Activated CD4-positive, alpha-beta T cell treated with anti-CD3 and anti-CD28 coated beads, Interleukin-2, amount 10 ng/mL, durations not matched to agents 7 days and 5 days (primary cell): ENCODE results near the gene SLC25A24. TPM values are rescaled to one million over a fixed set of nuclear protein-coding genes. Genes with fewer than 3 reads are reported as not detected.
"Not testable (repeated sequence)": the region's sequence is repeated elsewhere in the genome, so short reads cannot be mapped to it uniquely, and the experiment has no call there.

Source experiments
- CTCF ChIA-PET: fragments of 350-600 bp; sonication (Branson Sonifier 250); formaldehyde crosslinking; loops from one replicate; lab custom pipeline; 2021; ENCODE audit warnings: antibody characterized with exemption; lab: Charles Lee
- POLR2A ChIA-PET: fragments of 350-600 bp; sonication (Branson Sonifier 250); formaldehyde crosslinking; loops from one replicate; lab custom pipeline; 2021; ENCODE audit warnings: antibody characterized with exemption; lab: Charles Lee
- DNase-seq: peaks from one replicate; pipeline ENCODE4 v3.0.0-alpha.2; 2020
- H3K27ac Mint-ChIP-seq: one replicate; pipeline ENCODE4 v1.8.0; 2021; ENCODE audit warnings: mild to moderate bottlenecking, moderate library complexity, mixed read lengths
- H3K27me3 Mint-ChIP-seq: one replicate; pipeline ENCODE4 v1.8.0; 2021; ENCODE audit warnings: mixed read lengths
- H3K36me3 Mint-ChIP-seq: one replicate; pipeline ENCODE4 v1.8.0; 2021; ENCODE audit warnings: low read depth, mixed read lengths
- H3K4me1 Mint-ChIP-seq: one replicate; pipeline ENCODE4 v1.8.0; 2021; ENCODE audit warnings: mixed read lengths
- H3K4me3 Mint-ChIP-seq: one replicate; pipeline ENCODE4 v1.8.0; 2021; ENCODE audit warnings: mild to moderate bottlenecking, moderate library complexity, mixed read lengths
- H3K9me3 Mint-ChIP-seq: one replicate; pipeline ENCODE4 v1.8.0; 2021; ENCODE audit warnings: mixed read lengths
- total RNA-seq, 2 experiments: library from RNA; stranded (reverse); gene quantifications; one replicate each; pipeline ENCODE4 v1.2.3, GENCODE V29; 2021

The SLC25A24 gene
- total RNA-seq = 10 to 100 TPM; 30.5 to 32.1 TPM

DNA sequence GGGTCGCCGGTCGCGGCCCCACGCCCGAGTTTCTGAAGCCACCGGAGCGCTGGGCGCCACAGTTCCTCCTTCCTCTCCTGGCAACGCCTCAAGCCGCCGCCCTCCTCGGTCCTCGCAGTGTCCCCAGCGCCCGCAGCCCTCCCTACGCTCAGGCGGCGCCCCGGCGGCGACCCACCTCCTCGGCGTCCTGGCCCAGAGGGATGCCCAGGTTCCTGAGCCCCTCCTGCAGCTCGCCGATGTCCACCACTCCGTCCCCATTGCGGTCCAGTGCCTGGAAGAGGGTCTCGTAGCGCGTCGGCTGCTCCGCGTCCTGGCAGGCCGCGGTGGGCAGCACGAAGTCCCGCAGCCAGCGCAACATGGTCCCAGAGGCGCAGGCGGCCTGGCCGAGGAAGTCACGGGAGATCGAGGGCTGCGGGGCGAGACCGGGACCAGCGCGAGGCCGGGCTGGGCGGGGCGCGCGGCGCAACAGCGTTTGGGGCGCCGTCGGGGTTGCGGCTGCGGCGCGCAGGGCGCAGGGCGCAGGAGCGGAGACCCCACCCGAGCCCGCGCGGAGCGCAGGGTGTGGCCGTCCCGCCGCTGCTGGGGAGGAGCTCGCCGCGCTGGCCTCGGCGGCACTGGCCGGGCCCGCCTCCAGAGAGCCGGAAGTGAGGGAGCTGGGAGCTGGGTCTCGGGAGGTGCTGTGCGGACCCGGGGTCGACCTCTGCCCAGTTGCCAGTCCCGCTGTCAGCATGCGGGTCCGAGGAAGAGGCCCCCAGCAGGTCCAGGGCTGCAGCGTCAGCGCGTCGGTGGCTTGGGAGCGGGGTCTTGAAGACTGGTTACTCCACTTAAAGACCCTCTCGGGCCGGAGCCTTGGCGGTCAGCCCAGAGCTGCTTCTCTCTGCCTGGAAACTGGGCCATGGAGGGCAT, at the start of gene SLC25A24:
Gene SLC25A24 (minus strand): TSS at position 563 of the 906 bp plus-strand sequence. CDS start 205 bp downstream, at position 358.
- peak within 1 kb of the TSS; percentile 87 for H3K4me3 Mint-ChIP-seq
- H3K27me3 Mint-ChIP-seq = peaks cover 18% of the 10 kb centered on the region
- H3K27ac Mint-ChIP-seq = peak within 1 kb of the TSS; percentile 92
- POLR2A ChIA-PET = interaction anchor here (0.6 kb wide), 1 partner anchor 9 kb away, joined by 3 read pairs; no protein-coding TSS in a partner anchor
- peaks cover 41% of the 10 kb centered on the region for H3K36me3 Mint-ChIP-seq
- peak; percentile 83 for DNase-seq
- H3K4me1 Mint-ChIP-seq = peaks cover 40% of the 10 kb centered on the region
- H3K9me3 Mint-ChIP-seq = peaks cover 2% of the 10 kb centered on the region
- CTCF ChIA-PET = interaction anchor here (1.2 to 1.7 kb wide), 3 partner anchors 74 to 360 kb away, joined by 3 to 6 read pairs (median 3); partner anchors contain the start of gene EEIG2

DNA sequence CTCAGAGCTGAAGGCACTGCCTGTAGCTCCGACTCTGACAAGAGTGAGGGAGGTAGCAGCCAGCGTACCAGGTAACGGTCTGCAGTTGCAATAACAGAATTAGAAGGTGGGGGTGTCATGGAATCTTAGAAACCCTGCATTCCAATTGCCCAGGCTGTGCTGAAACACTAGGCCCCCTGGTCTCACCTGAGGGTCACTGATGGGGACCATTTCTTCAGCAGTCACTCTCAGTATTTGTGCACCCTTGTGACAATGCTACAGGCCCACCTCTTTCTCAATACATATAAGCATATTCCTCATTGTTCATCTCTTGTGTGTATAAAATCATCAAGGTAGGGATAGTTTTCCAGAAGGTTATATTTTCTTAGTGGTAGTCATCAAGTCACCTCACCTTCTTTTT, 43.8 kb upstream of the SLC25A24 start, which contains the start of gene NBPF4:
Gene NBPF4 (minus strand): TSS at position 101 of the 400 bp plus-strand sequence. CDS start 315 bp downstream, outside the sequence.
- CTCF ChIA-PET, H3K27me3 Mint-ChIP-seq, H3K4me3 Mint-ChIP-seq, H3K4me1 Mint-ChIP-seq, H3K9me3 Mint-ChIP-seq, H3K36me3 Mint-ChIP-seq, POLR2A ChIA-PET, H3K27ac Mint-ChIP-seq, DNase-seq: not testable (repeated sequence)

DNA sequence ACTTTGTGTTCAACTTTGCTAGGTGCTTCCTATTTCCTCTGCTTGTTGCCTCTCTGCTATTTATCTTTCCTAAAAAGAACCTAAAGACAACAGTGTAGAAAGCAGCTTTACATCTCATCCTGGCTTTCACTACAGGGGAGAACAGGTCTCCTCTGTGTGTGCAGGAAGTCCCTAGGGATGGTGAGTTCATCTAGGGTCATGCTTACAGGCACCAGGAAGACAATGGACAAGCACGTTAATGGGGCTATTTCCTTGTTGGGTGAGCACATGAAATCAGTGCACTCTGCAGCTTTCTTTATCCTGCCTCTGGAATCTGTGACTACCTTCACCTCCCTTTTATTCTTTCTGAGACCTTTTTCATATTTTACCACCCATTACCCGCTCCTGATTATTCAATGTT, 39.3 kb upstream of the SLC25A24 start:
- POLR2A ChIA-PET, H3K27me3 Mint-ChIP-seq, H3K4me1 Mint-ChIP-seq, CTCF ChIA-PET, H3K36me3 Mint-ChIP-seq, H3K27ac Mint-ChIP-seq, DNase-seq, H3K4me3 Mint-ChIP-seq, H3K9me3 Mint-ChIP-seq: not testable (repeated sequence)

DNA sequence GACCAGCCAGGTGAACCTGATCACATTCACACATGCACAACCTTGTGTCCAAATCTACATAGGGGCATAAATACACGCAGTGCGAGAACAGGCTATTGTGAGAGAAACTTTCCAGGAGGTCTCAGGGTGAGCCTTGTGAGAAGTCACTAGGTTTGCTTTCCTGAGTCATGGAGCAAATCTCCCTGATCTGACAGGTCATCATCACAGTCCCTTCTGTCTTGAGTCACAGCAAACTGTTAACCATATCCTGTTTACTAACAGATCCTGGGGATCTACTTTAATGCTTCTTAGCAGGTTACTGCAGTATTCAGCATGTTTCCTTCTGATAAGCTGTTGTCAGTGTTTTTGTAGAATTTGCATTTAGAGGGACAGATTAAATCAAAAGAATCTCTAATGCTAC, 35.2 kb upstream of the SLC25A24 start:
- H3K36me3 Mint-ChIP-seq, H3K4me1 Mint-ChIP-seq: not testable (repeated sequence)

DNA sequence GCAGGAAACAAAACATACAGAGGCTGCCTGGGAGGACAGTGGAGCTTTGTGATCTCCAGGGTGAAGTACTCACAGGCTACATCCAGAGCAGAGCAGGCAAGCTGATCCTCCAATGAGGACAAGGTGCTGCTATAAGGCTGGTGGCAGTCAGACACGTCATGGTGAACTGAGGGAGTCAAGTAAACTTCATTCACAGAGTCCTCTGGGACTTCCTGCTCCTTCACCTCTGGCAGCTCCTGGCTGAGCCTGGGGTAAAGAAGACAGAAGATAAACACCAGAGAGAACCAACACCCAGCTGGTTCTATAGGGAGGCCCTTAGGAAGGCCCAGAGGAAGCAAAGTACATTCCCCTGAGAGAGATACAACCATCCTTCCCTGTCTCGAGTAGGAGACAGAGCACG, 32.0 kb upstream of the SLC25A24 start:
- H3K9me3 Mint-ChIP-seq, POLR2A ChIA-PET, DNase-seq, H3K36me3 Mint-ChIP-seq, H3K4me1 Mint-ChIP-seq, CTCF ChIA-PET, H3K27ac Mint-ChIP-seq, H3K27me3 Mint-ChIP-seq, H3K4me3 Mint-ChIP-seq: not testable (repeated sequence)

More for the DNA sequence above, 35.2 kb upstream of the SLC25A24 start:
- POLR2A ChIA-PET, H3K9me3 Mint-ChIP-seq, H3K4me3 Mint-ChIP-seq, H3K27ac Mint-ChIP-seq, H3K27me3 Mint-ChIP-seq, CTCF ChIA-PET, DNase-seq: not testable (repeated sequence)

DNA sequence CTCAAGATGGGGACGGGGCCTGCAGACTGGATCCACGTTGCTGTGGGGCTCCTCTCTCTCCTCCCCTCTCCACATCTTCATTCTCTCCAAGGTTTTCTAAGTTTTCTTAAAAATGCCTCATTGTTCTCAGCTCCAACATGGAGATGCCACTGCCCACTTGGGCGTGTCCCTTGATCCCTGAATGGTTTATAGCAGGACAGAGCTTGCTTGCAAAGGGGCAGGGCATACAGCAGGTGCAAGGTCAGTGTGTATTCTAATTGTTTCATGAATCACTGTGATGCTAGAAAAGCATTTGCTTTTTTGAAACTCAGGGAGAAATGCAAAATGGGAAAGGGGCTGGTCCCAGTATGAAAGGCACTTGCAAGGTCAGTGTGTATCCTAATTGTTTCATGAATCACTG, 29.8 kb upstream of the SLC25A24 start:
- H3K27me3 Mint-ChIP-seq, H3K36me3 Mint-ChIP-seq, DNase-seq, H3K4me3 Mint-ChIP-seq, H3K27ac Mint-ChIP-seq, CTCF ChIA-PET, H3K9me3 Mint-ChIP-seq, POLR2A ChIA-PET, H3K4me1 Mint-ChIP-seq: not testable (repeated sequence)

DNA sequence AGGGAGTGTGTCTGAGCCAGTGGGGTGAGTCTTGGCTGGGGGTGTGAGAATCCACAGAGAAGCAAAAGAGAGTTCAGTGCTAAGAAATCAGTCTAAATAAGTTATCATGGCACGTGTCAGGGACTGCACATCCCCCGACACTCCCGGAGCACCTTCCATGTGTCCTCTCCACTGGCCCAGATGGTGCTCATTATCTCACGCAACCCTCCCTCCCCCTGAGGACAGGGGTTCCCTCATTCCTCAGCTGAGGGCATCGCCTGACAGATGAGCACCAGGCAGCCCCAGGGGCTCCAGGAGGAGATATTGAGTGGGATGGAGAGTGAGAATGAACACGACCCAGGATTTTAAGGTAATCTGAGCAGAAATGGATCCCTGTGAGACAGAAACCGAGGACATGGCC, 27.6 kb upstream of the SLC25A24 start:
- DNase-seq, H3K4me1 Mint-ChIP-seq, CTCF ChIA-PET, H3K9me3 Mint-ChIP-seq, H3K27me3 Mint-ChIP-seq, POLR2A ChIA-PET, H3K27ac Mint-ChIP-seq, H3K4me3 Mint-ChIP-seq, H3K36me3 Mint-ChIP-seq: not testable (repeated sequence)

DNA sequence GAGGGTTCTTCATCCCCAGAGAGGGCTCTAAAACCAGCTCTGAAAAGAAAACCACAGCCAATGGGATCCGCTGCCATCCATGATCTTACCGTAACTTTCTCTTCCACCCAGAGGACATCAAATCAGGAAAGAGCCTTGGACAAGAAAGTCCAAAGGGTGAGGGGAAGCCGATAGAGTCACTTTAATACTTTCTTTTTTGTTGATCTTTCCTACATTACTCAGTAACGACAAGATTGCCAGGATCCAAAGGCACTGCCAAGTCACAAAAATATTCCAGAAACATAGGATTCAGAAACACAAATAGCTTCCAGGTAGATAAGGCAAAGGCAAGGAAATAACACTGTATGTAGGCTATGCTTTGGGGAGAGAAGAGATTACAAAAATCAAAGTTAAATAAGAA, 26.7 kb upstream of the SLC25A24 start:
- H3K4me1 Mint-ChIP-seq, H3K36me3 Mint-ChIP-seq, H3K27ac Mint-ChIP-seq, POLR2A ChIA-PET, H3K27me3 Mint-ChIP-seq, CTCF ChIA-PET, H3K4me3 Mint-ChIP-seq, DNase-seq, H3K9me3 Mint-ChIP-seq: not testable (repeated sequence)

DNA sequence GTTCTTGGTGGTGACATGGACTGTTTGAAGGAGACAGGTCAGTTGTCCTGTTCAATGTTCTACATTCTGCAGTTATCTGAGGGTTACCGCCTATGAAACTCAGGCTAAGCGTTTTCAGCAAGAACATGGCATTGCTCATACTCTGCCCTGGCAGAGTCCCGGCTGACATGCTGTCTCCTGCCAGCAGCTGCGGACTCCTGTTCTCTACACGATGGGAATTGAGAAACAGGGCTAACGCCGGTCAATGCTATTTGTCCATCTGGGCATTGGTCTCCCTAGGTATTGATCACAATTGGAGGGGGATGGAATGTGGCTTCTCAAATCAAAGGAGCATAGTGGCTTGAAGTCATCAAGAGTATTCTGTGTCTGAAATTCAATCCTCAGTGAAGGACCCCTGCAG, 23.1 kb upstream of the SLC25A24 start:
- H3K36me3 Mint-ChIP-seq, H3K9me3 Mint-ChIP-seq, H3K4me1 Mint-ChIP-seq, DNase-seq, POLR2A ChIA-PET, CTCF ChIA-PET, H3K4me3 Mint-ChIP-seq, H3K27me3 Mint-ChIP-seq, H3K27ac Mint-ChIP-seq: not testable (repeated sequence)

DNA sequence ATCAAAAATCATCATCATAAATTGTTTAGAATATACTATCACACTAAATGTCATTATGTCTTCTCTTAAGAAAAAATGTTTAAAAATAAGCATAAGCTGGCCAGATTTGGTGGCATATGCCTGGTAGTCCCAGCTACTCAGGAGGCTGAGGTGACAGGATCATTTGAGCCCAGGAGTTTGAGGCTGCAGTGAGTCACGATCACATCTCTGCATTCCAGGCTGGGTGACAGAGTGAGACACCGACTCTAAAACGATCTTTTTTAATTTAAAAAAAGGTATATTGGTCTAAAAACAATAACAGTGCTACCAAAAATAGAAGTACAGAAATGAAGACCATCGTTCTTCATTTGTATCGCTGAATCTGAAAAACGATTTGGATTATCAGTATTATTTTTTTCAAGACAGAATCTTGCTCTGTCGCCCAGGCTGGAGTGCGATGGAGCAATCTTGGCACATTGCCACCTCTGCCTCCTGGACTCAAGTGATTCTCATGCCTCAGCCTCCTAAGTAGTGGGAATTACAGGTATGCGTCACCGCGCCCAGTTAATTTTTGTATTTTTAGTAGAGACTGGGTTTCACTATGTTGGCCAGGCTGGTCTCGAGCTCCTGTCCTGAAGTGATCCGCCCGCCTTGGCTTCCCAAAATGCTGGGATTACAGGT, 17.5 kb upstream of the SLC25A24 start:
- H3K9me3 Mint-ChIP-seq, H3K27ac Mint-ChIP-seq, H3K4me1 Mint-ChIP-seq, POLR2A ChIA-PET, DNase-seq, H3K36me3 Mint-ChIP-seq, CTCF ChIA-PET, H3K4me3 Mint-ChIP-seq: not testable (repeated sequence)
- H3K27me3 Mint-ChIP-seq = peaks cover 13% of the 10 kb centered on the region

DNA sequence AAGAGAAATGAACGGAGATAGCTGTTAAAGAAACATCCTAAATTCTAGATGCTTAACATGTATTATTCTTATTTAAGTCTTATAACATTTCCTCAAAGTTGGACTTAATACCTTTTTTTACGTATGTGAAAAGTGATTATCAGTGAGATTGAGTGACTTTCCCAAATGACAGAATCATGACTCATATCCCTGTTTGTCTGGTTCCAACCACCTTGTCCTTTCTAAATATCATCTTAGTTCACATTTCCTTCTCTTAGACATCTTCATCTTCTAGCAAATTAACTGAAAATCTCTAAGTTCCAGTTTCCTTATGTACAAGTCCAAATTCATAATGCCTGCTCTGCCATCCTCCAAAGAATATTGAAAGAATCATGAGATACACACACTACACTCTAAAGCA, 16.9 kb upstream of the SLC25A24 start:
- H3K4me3 Mint-ChIP-seq = not testable (repeated sequence)

DNA sequence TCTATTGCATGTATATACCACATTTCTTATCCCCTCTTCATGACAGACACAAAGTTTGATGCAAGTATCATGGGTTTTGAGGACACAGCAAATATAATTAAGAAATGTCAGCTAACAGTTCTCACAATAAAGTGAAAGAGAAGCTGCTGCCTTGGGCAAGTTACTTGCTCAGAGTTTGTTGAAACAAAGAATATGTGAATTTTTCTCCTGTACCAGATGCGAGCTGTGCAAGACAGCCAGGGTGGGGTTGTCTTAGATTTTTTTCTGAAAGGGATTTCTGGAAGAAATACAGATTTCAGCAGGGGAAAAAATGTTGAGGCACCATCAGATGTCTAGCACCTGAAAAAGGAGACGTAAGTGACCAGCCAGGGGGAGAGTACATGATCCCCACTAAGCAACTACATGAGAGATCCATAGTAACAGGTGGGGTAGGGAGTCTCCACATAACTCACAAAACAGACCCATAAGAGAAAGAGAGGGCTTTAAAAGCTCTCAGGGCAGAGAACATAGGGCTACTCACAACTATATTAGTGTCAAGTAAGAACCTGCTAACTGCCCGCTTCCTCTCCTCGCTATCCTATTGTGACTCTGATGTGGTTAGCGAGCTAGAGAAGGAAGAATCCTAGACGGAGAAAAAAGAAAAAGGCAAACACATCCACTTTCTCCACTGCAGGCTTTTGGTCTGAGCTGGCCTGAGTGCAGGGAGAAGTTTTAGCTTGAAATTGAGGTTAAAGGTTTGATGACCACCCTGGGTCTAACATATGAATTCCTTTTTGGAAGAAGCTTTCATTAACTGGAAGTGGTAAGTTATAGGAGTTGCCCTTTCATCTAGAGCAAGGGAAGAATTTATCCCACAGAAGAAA, 16.1 kb upstream of the SLC25A24 start:
- H3K36me3 Mint-ChIP-seq, H3K4me1 Mint-ChIP-seq, POLR2A ChIA-PET, H3K27ac Mint-ChIP-seq, H3K9me3 Mint-ChIP-seq, H3K4me3 Mint-ChIP-seq, DNase-seq: not testable (repeated sequence)
- peaks cover 24% of the 10 kb centered on the region for H3K27me3 Mint-ChIP-seq
- CTCF ChIA-PET = interaction anchor here (1.1 kb wide), 1 partner anchor 477 kb away, joined by 4 read pairs; no protein-coding TSS in a partner anchor

More for the DNA sequence above, 16.9 kb upstream of the SLC25A24 start:
- H3K36me3 Mint-ChIP-seq, POLR2A ChIA-PET, H3K9me3 Mint-ChIP-seq, H3K4me1 Mint-ChIP-seq, CTCF ChIA-PET, H3K27ac Mint-ChIP-seq, DNase-seq: not testable (repeated sequence)
- H3K27me3 Mint-ChIP-seq = peaks cover 18% of the 10 kb centered on the region
